Measurements from ENCODE around the gene DNAH17. TPM values are rescaled to one million over a fixed set of nuclear protein-coding genes. Genes with fewer than 3 reads are reported as not detected.

The DNAH17 gene
- polyA plus RNA-seq, 3 donors: 1.9 to 4.5 (median 2.4) TPM

DNA sequence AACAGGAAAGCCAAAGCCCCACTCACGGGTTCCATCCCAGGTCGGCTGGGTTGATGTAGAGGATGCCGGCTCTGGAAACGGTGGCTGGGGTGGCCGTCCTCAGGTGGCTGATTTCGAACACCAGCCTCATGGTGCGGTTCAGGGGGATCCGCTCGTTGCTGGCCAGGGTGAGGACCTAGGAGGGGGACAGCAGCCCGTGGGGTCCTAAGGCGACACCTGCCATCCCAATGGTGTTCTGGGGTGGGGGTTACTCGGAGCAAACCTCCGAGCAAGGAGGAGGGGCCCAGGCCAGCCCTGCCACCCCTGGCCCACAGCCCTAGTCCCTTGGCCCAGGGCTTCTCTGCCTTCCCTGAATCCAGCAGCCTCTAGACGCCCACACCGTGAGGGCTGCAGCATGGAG is 86.5 kb downstream of the DNAH17 start:
- DNase-seq (ENCODE audit: extremely low read depth in 1 of 11, low read depth in 9 of 11, low spot score in 4 of 11): no peak

DNA sequence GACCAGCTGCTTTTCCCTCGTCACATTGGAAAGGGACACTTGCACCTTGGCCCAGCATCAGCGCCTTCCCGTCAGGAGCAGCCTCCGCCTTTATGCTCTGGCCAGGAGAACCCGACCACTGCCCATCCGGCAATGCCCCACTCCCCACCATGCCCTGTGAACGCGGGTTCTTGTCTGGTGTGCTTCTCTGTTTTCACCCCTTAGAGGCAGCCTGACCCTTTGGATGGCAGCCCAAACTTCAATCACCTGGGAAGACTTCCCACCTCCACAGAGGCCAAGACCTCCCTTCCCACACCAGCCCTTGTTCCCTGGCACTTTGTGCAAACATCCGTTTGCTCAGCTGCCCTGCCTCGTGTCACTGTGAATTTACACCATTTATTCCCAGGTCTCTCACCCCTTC is 87.0 kb downstream of the DNAH17 start:
- DNase-seq (ENCODE audit: extremely low read depth in 1 of 11, low read depth in 9 of 11, low spot score in 4 of 11): no peak

- no peak for DNase-seq (ENCODE audit: extremely low read depth in 1 of 11, low read depth in 9 of 11, low spot score in 4 of 11)
These were observed 88.1 kb downstream of the DNAH17 start for GRCh38 chr17:78488867-78489634.

DNA sequence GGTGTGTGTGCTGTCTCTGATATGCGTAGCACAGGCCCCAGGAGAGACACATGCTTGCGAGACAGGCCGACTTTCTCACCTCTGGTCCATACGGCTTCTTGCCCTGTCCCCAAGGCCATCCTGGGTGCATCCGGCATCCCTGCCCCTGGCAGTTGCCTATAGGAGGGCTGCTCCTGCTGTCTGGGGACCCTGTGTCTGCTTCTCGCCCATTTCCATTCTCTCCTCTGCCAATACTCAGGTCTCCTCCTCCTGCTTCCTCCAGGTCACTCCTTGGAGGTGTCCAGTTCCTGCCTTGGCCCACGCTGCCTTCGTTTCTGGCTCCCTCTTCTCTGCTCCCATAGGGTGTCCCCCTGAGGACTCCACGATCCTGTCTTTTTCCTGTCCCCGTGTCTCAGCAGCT is 89.0 kb downstream of the DNAH17 start:
- no peak for DNase-seq (ENCODE audit: extremely low read depth in 1 of 11, low read depth in 9 of 11, low spot score in 4 of 11)

GRCh38 chr17:78486946-78487680 is 90.1 kb downstream of the DNAH17 start:
- DNase-seq (ENCODE audit: extremely low read depth in 1 of 11, low read depth in 9 of 11, low spot score in 4 of 11): no peak

- no peak for DNase-seq (ENCODE audit: extremely low read depth in 1 of 11, low read depth in 9 of 11, low spot score in 4 of 11)
These were observed 90.9 kb downstream of the DNAH17 start for GRCh38 chr17:78486228-78486802.

GRCh38 chr17:78485290-78486168 is 91.7 kb downstream of the DNAH17 start:
- DNase-seq (ENCODE audit: extremely low read depth in 1 of 11, low read depth in 9 of 11, low spot score in 4 of 11): no peak

DNA sequence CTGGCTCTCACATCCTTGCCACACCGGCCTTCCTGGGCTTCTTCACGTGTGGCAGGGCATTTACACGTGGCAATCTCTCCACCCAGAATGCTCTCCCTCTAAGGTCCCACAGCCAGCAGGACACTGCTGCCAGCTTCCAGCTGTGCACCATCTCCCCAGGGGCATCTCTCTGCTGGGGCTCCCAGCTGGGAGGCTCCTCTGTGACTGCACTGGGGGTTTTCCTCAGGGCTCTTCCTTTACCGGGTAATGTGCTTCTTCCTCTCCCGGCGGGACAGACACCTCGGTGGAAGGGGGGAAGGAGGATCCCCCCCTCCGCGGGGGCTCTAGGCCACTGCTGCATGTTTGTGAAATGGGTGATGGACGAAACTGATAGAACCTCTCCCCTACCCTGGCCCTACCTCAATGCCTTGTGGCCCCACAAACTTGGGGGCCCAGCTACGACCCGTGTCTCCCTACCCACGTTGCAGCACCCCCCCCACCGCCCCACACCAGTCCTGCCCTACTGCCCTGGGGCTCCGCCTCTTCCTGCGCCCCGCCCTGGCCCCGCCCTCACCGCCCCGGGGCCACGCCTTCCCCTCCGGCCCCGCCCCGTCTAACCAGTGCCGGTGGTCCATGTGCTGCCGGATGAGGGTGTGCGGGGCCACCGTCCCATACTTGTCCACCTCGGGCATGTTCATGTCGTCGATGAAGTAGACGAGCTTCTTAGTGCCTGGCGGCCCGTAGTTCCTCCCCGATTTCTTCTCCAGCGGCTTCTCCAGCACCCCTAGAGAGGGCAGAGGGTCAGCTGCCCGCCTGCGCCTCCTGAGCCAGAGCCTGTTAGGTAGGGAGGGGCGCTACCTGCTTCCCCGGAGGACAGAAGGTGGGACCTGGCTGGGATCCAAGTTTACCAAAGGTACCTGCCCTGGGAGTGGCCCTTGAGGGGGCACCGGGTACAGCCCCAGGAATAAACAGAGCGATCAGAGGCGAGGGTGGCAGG is 92.6 kb downstream of the DNAH17 start:
- DNase-seq (ENCODE audit: extremely low read depth in 1 of 11, low read depth in 9 of 11, low spot score in 4 of 11): no peak

DNA sequence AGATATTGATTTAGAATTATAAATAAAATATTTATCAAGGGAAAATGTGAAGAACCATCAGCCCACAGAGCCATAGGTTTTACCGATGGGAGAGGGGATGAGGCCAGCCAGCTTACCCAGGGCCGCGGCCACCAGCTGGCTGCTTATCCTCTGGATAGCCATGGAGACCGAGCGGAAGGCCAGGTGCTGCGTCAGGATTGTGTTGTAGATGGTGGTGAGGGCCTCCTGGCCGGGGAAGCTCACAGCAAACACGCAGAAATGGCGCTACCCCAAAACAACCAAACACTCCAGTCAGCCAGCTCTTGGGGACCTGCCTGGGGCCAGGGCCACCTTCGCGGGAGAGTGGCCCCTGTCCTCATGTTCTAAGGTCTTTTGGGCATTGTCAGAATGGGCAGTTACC is 97.8 kb downstream of the DNAH17 start:
- DNase-seq (ENCODE audit: extremely low read depth in 1 of 11, low read depth in 9 of 11, low spot score in 4 of 11): no peak

GRCh38 chr17:78478757-78479297 is 98.4 kb downstream of the DNAH17 start:
- DNase-seq (ENCODE audit: extremely low read depth in 1 of 11, low read depth in 9 of 11, low spot score in 4 of 11): no peak

DNA sequence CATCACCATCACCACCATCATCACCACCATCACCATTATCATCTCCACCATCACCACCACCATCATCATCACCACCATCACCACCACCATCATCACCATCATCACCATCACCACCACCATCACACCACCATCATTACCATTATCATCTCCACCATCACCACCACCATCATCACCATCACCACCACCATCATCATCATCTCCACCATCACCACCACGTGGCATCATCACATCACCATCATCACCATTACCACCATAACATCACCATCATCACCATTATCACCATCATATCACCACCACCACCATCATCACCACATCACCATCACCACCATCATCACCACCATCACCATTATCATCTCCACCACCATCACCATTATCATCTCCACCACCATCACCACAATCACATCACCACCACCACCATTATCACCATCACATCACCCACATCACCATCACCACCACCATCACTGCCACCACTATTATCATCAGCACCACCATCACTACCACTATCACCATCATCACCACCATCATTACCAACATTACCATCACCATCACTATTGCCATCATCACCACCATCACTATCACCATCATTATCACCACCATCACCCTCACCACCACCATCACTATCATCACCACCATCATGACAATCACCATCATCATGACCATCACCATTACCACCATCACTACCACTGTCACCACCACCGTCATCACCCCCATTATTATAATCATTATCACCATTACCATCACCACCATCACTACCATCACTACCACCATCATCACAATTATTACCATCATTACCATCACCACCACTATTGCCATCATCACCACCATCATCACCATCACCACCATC is 99.1 kb downstream of the DNAH17 start:
- no peak for DNase-seq (ENCODE audit: extremely low read depth in 1 of 11, low read depth in 9 of 11, low spot score in 4 of 11)

DNA sequence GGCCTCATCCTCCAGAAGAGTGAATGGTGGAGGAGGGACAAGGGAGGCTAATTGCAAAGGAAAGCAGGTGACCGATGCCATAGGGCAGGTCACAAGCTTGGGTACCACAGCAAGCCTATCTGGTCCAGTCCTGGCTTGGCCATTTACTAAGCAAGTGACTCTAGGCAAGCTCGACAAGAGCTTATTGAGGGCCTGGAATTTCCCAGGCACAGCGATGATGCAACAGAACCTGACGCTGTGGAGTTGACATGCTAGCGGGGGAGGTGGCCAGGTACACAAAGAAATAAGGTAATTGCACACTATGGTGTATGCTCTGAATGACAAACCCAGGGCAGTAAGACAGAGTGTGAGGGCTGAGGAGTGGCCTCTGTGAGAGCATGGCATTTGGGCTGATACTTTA is 100.2 kb downstream of the DNAH17 start:
- DNase-seq (ENCODE audit: extremely low read depth in 1 of 11, low read depth in 9 of 11, low spot score in 4 of 11): no peak

DNA sequence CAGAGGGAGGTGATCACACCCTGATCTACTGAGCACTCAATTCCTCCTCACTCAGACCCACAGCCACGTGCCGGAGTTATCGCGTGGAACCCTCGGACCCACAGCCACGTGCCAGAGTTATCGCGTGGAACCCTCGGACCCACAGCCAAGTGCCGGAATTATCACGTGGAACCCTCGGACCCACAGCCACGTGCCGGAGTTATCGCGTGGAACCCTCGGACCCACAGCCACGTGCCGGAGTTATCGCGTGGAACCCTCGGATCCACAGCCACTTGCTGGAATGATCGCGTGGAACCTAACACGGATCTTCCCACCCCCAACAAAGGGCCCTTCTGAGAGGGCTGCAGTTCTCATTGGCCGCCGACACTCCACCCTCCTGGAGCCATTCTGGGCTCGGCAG is 101.0 kb downstream of the DNAH17 start:
- DNase-seq (ENCODE audit: extremely low read depth in 1 of 11, low read depth in 9 of 11, low spot score in 4 of 11): no peak

GRCh38 chr17:78475211-78475610 is 102.0 kb downstream of the DNAH17 start:
- DNase-seq (ENCODE audit: extremely low read depth in 1 of 11, low read depth in 9 of 11, low spot score in 4 of 11): no peak

- no peak for DNase-seq (ENCODE audit: extremely low read depth in 1 of 11, low read depth in 9 of 11, low spot score in 4 of 11)
These were observed 102.5 kb downstream of the DNAH17 start for GRCh38 chr17:78474614-78475146.

DNA sequence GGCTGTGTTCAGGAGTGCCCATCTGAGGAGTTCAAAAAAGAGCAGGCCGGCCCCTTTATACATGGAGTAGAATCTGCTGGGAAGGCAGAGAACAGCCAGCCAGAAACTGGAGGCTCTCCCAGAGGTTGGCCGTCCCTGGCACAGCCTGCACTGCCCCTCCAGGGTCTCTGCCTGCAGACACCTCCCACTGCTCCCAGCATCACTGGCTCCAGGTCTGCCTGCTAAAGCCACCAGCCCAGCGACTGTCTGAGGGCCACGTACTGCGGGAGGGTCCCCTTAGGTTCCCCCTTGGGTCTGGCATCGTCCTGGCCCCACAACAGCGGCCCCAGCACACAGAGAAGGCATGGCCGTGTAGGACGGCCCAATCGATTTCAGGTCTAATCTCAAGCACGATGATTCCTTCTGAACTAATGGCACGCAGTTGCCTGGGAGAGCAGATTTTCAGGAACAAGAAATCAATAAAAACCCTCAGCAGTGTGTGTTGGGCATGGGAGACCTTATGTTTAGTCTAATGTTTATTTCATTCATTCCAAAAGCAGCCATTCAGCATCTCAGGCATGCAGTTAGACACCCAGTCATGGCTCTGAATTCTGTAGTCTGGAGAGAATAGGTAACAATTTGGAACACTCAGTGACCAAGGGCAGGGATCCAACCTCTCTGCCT is 103.1 kb downstream of the DNAH17 start:
- DNase-seq (ENCODE audit: extremely low read depth in 1 of 11, low read depth in 9 of 11, low spot score in 4 of 11): no peak
